ENCODE data around the gene TUBGCP2.
"Not testable (repeated sequence)": the region's sequence is repeated elsewhere in the genome, so short reads cannot be mapped to it uniquely, and the experiment has no call there.

TUBGCP2 gene

DNA sequence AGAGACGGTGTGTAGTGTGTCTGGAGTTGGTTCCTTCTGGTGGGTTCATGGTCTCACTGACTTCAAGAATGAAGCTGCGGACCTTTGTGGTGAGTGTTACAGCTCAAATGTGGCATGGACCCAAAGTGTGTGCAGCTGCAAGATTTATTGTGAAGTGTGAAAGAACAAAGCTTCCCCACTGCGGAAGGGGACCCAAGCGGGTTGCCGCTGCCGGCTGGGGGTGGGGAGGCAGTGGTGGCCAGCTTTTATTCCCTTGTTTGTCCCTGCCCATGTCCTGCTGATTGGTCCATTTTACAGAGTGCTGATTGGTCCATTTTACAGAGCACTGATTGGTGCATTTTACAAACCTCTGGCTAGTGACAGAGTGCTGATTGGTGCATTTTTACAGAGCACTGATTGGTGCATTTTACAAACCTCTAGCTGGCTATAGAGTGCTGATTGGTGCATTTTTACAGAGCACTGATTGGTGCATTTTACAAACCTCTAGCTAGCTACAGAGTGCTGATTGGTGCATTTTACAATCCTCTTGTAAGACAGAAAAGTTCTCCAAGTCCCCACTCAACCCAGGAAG is 12.3 kb upstream of the TUBGCP2 start:
- not testable (repeated sequence) for H3K4me3 Mint-ChIP-seq; H3K27ac Mint-ChIP-seq; H3K4me1 Mint-ChIP-seq (ENCODE audit: low read depth); H3K9me3 Mint-ChIP-seq; H3K36me3 Mint-ChIP-seq (ENCODE audit: low read depth)
- peaks cover 19% of the 10 kb centered on the region for H3K27me3 Mint-ChIP-seq (ENCODE audit: low read depth)

DNA sequence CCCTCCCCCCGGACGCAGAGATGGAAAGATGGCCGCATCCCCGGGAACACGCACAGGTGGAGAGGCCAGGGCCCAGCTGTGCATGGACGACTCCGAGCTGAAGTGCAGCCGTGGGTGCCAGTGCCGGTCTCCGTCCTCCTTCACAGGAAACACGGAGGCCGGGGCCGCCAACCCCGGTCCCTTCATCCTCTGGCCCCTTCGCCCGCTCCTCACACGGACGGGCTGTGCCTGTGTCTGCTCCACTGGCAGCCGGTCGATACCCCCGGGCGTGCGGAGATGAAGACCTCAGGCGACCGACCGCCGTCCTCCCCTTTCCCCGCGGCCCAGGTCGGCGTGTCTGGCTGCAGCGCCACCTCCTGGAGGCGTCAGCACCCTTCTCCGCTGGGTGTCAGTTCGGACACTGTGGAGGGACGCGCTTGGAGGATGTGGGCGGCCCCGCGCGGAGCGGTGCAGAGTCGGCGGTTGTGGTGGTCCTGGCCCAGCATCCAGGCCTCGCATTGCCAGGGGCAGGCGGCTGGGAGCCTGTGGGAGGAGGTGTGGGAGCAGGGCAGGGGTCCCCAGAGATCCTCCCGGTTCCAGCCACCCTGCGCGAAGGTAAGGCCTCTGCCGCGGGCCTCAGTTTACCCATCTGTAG is 9.9 kb upstream of the TUBGCP2 start:
- Mint-ChIP-seq H3K27me3 (ENCODE audit: low read depth) (peaks cover 15% of the 10 kb centered on the region), H3K27ac (no peak overlapping the region), H3K36me3 (ENCODE audit: low read depth) (no peaks in the 10 kb centered on the region), H3K9me3 (no peaks in the 10 kb centered on the region), H3K4me1 (ENCODE audit: low read depth) (peaks cover 11% of the 10 kb centered on the region), H3K4me3 (peak overlapping the region; percentile 58)

DNA sequence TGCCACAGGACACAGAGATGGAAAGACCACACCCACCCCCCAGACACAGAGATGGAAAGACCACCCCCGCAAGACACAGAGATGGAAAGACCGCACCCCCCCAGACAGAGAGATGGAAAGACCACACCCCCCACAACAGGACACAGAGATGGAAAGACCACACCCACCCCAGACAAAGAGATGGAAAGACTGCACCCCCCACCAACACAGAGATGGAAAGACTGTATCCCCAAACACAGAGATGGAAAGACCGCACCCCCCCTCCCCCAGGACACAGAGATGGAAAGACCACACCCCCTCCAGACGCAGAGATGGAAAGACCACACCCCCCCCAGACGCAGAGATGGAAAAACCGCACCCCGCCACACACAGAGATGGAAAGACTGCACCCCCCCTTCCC is 8.1 kb upstream of the TUBGCP2 start:
- H3K9me3 Mint-ChIP-seq, result no peaks in the 10 kb centered on the region
- H3K4me3 Mint-ChIP-seq, result no peak overlapping the region
- peaks cover 11% of the 10 kb centered on the region for H3K4me1 Mint-ChIP-seq (ENCODE audit: low read depth)
- H3K27ac Mint-ChIP-seq, result no peak overlapping the region
- peaks cover 2% of the 10 kb centered on the region for H3K36me3 Mint-ChIP-seq (ENCODE audit: low read depth)
- peaks cover 11% of the 10 kb centered on the region for H3K27me3 Mint-ChIP-seq (ENCODE audit: low read depth)

DNA sequence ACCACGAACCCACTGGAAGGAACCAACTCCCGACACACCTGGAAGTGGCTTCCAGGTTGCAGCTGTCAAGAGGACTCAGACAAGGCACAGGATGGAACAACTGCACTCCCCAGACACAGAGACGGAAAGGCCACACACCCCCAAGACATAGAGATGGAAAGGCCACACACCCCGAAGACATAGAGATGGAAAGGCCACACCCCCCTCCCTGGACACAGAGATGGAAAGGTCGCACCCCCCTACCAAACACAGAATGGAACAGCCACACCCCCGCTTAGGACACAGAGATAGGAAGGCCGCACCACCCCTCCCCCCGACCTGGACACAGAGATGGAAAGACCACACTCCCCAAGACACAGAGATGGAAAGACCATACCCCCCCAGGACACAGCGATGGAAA is 7.6 kb upstream of the TUBGCP2 start:
- Mint-ChIP-seq H3K4me3 (no peak overlapping the region), H3K36me3 (ENCODE audit: low read depth) (peaks cover 3% of the 10 kb centered on the region), H3K4me1 (ENCODE audit: low read depth) (peaks cover 11% of the 10 kb centered on the region), H3K27me3 (ENCODE audit: low read depth) (peaks cover 11% of the 10 kb centered on the region), H3K9me3 (no peaks in the 10 kb centered on the region), H3K27ac (peak overlapping the region; percentile 34)

DNA sequence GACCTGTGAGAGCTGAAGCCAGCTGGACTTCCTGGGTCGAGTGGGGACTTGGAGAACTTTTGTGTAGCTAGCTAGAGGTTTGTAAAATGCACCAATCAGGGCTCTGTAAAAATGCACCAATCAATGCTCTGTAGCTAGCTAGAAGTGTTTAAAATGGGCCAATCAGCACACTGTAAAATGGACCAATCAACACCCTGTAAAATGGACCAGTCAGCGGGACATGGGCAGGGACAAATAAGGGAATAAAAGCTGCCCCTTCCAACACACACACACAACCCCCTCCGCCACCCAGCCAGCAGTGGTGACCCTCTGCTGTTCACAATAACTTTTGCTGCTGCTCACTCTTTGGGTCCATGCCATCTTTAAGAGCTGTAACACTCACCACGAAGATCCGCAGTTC is 7.2 kb upstream of the TUBGCP2 start:
- H3K27ac Mint-ChIP-seq, result no peak overlapping the region
- H3K9me3 Mint-ChIP-seq, result no peaks in the 10 kb centered on the region
- H3K27me3 Mint-ChIP-seq (ENCODE audit: low read depth), result peaks cover 11% of the 10 kb centered on the region
- peaks cover 11% of the 10 kb centered on the region for H3K4me1 Mint-ChIP-seq (ENCODE audit: low read depth)
- no peak overlapping the region for H3K4me3 Mint-ChIP-seq
- H3K36me3 Mint-ChIP-seq (ENCODE audit: low read depth), result peaks cover 3% of the 10 kb centered on the region

DNA sequence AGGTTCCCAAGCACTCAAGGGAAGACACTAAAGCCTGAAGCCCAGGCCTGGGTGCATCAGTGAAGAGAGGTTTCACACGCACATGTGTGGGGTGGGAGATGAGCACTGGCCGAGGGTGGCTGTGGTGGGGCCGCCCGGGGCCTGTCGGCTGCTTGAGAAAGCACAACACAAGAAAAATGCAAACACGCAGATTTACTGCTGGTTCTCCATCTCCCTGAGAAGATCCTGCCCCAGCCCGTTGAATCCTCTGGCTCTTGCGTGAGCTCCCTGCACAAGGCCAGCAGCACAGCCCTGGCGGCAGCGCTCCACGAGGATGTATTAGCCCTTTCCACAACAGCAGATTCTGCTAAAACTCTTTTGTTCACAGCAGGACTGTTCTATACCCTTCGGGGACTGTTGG is 6.2 kb upstream of the TUBGCP2 start:
- H3K9me3 Mint-ChIP-seq, result no peaks in the 10 kb centered on the region
- H3K27ac Mint-ChIP-seq, result no peak overlapping the region
- no peak overlapping the region for H3K4me3 Mint-ChIP-seq
- H3K4me1 Mint-ChIP-seq (ENCODE audit: low read depth), result peaks cover 11% of the 10 kb centered on the region
- peaks cover 5% of the 10 kb centered on the region for H3K36me3 Mint-ChIP-seq (ENCODE audit: low read depth)
- peaks cover 6% of the 10 kb centered on the region for H3K27me3 Mint-ChIP-seq (ENCODE audit: low read depth)

DNA sequence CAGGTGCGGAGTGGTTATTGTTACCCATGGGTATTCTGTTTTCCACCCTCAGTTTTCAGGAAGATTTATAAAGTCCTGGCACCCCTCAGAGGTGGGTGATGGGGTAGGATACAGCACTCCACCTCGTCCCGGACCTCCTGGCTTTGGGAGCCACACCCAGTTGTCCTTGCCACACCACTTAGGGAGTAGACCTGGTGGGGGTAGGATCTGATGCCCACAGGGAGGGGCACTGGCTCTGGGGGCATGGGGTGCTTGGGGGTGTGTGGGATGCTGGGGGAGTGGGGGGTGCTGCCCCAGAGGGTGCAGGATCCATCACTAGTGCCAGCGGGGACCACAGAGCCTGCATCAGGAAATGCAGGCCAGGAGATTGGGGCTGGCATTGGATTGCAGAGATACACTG is 4.5 kb upstream of the TUBGCP2 start:
- peaks cover 6% of the 10 kb centered on the region for H3K36me3 Mint-ChIP-seq (ENCODE audit: low read depth)
- no peaks in the 10 kb centered on the region for H3K27me3 Mint-ChIP-seq (ENCODE audit: low read depth)
- no peaks in the 10 kb centered on the region for H3K9me3 Mint-ChIP-seq
- peaks cover 10% of the 10 kb centered on the region for H3K4me1 Mint-ChIP-seq (ENCODE audit: low read depth)
- H3K27ac Mint-ChIP-seq, result no peak overlapping the region
- no peak overlapping the region for H3K4me3 Mint-ChIP-seq

DNA sequence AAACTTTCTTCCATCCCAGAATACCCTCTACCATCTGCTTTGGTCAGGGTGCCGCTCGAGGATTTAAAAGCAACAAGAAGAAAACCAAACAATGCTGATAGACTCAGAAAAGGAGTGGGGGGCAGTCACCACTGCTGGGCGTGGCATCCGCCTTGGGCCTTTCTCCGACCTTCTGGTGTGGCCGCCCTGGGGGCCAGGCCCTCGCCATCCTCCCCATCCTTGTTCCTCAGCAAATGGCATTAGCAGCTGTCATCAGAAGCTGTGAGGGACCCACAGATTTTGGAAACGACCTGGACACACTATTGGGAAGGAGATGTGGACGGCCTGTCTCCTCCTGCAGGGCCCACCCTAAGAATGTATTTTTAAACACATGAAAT is 4.1 kb upstream of the TUBGCP2 start:
- H3K27ac Mint-ChIP-seq, result no peak overlapping the region

DNA sequence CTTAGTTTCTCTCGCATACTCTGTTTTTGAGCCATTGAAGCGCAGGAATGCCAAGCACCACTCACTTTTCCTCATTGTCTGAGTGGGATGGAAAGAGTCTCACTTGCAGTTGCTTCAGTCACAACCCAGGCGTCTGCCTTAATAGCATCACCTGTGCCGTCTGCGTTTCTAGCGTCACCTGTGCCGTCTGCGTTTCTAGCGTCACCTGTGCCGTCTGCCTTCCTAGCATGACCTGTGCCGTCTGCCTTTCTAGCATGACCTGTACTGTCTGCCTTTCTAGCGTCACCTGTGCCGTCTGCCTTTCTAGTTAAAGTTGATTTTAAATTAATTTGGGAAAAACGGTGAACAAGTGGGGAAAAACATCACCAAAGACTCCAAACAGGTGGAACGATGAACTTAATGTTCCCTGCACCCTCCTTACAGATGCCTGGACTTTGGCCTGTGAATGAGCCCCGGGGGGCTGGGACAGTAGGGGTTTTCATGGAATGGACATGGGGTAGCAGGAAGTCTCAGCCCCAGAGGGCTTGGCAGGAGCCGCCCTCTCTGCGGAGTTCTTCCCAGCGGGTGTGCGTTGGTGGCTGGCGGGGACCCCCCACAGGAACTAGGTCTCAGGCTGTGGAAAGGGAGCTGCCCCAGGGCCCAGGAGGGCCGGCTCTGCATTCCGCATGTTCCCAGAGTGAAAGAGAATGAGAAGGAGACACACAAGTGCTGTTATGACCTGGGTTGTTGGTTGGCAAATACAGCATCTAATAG is 3.5 kb upstream of the TUBGCP2 start:
- Mint-ChIP-seq H3K9me3 (no peaks in the 10 kb centered on the region), H3K4me3 (no peak overlapping the region), H3K27me3 (ENCODE audit: low read depth) (no peaks in the 10 kb centered on the region), H3K27ac (no peak overlapping the region), H3K36me3 (ENCODE audit: low read depth) (peaks cover 11% of the 10 kb centered on the region), H3K4me1 (ENCODE audit: low read depth) (peaks cover 20% of the 10 kb centered on the region)

More for the DNA sequence above, 4.1 kb upstream of the TUBGCP2 start:
- Mint-ChIP-seq H3K9me3 (no peaks in the 10 kb centered on the region), H3K4me3 (no peak overlapping the region), H3K36me3 (ENCODE audit: low read depth) (peaks cover 10% of the 10 kb centered on the region), H3K4me1 (ENCODE audit: low read depth) (peaks cover 15% of the 10 kb centered on the region), H3K27me3 (ENCODE audit: low read depth) (no peaks in the 10 kb centered on the region)

DNA sequence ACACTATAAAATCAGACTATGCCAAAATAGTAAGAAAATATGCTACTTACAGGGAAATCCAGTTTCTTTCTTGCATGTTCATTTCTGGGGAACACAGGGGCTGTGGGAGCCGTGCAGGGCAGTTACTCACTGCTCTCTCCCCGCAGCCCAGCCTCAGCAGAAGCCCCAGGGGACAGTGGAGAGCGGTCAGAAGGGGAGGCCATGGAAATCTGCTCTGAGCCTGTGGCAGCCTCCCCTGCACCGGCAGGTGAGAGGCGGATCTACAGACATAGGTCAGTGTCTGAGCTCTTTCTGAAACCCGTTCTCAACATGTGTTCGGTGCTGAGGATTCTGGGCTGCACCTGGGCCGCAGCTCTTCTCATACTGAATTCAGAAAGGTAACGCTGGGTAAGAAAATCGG is 2.9 kb upstream of the TUBGCP2 start:
- Mint-ChIP-seq H3K4me1 (ENCODE audit: low read depth) (peaks cover 22% of the 10 kb centered on the region), H3K4me3 (no peak overlapping the region), H3K27ac (no peak overlapping the region), H3K36me3 (ENCODE audit: low read depth) (peaks cover 11% of the 10 kb centered on the region), H3K9me3 (no peaks in the 10 kb centered on the region), H3K27me3 (ENCODE audit: low read depth) (no peaks in the 10 kb centered on the region)

DNA sequence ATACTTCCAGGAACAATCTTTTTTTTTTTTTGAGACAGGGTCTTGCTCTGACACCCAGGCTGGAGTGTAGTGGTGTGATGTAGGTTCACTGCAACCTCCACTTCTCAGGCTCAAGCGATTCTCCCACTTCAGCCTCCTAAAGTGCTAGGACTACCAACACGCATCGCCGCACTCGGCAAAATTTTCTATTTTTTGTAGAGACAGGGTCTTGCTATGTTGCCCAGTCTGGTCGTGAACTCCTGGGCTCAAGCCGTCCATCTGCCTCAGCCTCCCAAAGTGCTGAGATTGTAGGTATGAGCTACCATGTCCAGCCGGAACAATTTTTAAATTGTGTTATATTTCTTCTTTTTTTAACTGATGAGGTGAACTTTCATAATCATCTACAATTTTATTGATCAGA is 2.1 kb upstream of the TUBGCP2 start:
- Mint-ChIP-seq H3K9me3 (no peaks in the 10 kb centered on the region), H3K36me3 (ENCODE audit: low read depth) (peaks cover 11% of the 10 kb centered on the region)

DNA sequence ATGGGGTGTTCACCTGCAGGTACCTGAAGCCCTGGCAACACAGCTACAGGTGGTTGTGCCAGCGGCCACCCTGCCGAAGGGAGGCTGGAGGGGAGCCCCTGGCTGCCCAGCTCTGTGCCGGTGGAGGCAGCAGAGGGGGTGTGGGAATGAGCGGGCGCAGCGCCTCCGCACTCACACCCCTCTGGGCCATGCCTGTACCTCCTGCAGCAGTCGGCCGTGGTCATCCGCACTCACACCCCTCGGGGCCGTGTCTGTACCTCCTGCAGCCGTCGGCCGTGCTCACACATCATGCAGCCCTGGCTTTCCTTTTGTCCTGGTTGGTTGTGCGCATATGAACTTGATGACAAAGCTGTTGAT is 1.7 kb upstream of the TUBGCP2 start:
- Mint-ChIP-seq H3K4me3 (peak overlapping the region; percentile 4), H3K27me3 (ENCODE audit: low read depth) (no peaks in the 10 kb centered on the region), H3K36me3 (ENCODE audit: low read depth) (peaks cover 11% of the 10 kb centered on the region), H3K27ac (no peak overlapping the region), H3K9me3 (no peaks in the 10 kb centered on the region), H3K4me1 (ENCODE audit: low read depth) (peaks cover 20% of the 10 kb centered on the region)

More for the DNA sequence above, 2.1 kb upstream of the TUBGCP2 start:
- H3K27ac Mint-ChIP-seq, result no peak overlapping the region
- H3K27me3 Mint-ChIP-seq (ENCODE audit: low read depth), result no peaks in the 10 kb centered on the region
- peak overlapping the region; percentile 4 for H3K4me3 Mint-ChIP-seq
- peaks cover 20% of the 10 kb centered on the region for H3K4me1 Mint-ChIP-seq (ENCODE audit: low read depth)

DNA sequence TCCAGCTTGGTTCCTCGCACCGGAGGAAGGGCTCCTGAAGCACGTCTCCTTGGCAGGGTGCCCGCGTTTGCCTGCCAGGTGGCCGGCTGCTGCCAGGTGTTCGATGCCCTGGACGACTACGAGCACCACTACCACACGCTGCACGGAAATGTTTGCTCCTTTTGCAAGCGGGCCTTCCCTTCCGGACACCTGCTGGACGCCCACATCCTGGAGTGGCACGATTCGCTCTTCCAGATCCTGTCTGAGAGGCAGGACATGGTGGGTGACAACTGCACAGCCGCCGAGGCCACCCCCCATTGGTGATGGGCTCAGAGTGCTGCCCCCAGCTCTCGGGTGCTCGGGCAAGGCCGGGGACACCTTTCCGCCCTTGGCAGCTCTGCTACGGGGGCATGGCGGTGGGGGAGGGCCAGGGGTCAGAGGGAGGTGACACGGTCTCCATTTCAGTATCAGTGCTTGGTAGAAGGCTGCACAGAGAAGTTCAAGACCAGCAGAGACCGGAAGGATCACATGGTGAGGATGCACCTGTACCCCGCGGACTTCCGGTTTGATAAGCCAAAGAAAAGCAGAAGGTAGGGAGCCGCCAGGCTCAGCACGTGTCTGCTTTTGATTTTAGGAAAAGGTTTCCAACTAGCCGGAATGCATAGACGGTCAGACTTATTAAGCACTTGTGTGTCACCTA is 1.2 kb upstream of the TUBGCP2 start:
- no peaks in the 10 kb centered on the region for H3K27me3 Mint-ChIP-seq (ENCODE audit: low read depth)
- peak overlapping the region; percentile 73 for H3K4me3 Mint-ChIP-seq
- H3K36me3 Mint-ChIP-seq (ENCODE audit: low read depth), result peaks cover 11% of the 10 kb centered on the region
- H3K27ac Mint-ChIP-seq, result no peak overlapping the region
- no peaks in the 10 kb centered on the region for H3K9me3 Mint-ChIP-seq
- peaks cover 21% of the 10 kb centered on the region for H3K4me1 Mint-ChIP-seq (ENCODE audit: low read depth)

DNA sequence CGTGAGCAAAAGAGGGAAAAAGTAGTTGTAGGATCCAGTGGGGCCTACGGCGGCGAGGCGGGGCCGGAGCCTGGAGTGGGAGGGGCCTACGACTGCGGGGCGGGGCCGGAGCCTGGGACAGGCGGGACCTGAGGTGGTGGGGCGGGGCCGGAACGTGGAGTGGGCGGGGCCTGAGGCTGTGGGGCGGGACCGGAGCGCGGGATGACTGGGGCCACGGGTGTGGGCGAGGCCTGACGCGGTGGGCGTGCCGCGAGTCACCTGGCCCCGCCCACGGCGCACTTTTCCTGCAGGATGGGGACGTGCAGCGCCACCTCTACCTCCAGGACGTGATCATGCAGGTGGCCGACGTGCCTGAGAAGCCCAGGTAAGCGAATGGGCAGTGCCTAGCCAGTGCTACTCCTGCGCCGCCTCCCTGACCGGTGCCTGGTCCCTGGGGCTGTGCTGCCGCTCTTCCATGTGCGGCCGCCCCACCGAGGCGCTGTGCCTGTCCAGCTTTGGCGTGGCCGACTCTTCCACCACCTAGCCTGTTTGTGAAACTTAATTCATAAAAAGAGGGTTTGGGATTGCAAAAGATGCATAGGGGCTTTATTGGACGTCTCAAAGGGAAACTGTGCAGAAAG is 538 bp upstream of the TUBGCP2 start:
- no peaks in the 10 kb centered on the region for H3K9me3 Mint-ChIP-seq
- peak overlapping the region; percentile 74 for H3K27ac Mint-ChIP-seq
- no peaks in the 10 kb centered on the region for H3K27me3 Mint-ChIP-seq (ENCODE audit: low read depth)
- peak overlapping the region; percentile 73 for H3K4me3 Mint-ChIP-seq
- H3K4me1 Mint-ChIP-seq (ENCODE audit: low read depth), result peaks cover 20% of the 10 kb centered on the region
- peaks cover 11% of the 10 kb centered on the region for H3K36me3 Mint-ChIP-seq (ENCODE audit: low read depth)

Data from T-helper 1 cell treated with Interleukin-12 subunit alpha and Interleukin-12 subunit beta and Interleukin-4 antibody, amounts not matched to agents 30 μg/mL and 1 μg/mL, for 36 hours (primary cell).